T follicular helper cell (primary cell): ENCODE measurements around the gene MARCHF9.
A peak's percentile ranks its signal among the peaks of the same experiment; 100 is the strongest.

ENCODE experiments used
- DNase-seq: peaks from one replicate; pipeline ENCODE4 v3.0.0-alpha.2; 2020; ENCODE audit warnings: low read depth

Gene MARCHF9

GRCh38 chr12:57737467-57738460 is 17.1 kb upstream of the MARCHF9 start:
- no peak for DNase-seq

GRCh38 chr12:57738661-57739237 is 16.2 kb upstream of the MARCHF9 start, which contains the start of gene AGAP2:
Gene AGAP2 (minus strand): TSS chr12:57738742. CDS start chr12:57738246, 496 bp downstream.
- no peak for DNase-seq

DNA sequence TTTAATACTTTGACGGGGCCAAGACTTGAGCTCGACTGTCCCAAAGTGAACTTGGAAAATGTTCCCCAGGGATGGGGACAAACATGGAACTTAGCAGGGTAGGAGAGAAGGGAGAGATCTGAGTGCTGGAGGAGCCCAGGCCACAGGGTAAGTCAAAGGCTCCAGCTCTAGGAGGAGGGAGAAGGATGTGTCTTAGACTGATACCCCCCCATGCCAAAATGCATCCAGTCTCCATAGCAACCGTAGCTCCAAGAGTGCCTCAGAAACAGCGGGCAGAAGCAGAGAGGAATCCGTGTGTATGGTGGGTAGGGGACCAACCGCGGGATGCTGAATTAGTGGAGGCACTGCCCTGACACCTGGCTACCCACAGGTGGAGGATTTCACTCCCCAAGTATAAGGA is 15.5 kb upstream of the MARCHF9 start:
- DNase-seq = no peak

- DNase-seq = no peak
These were observed 14.9 kb upstream of the MARCHF9 start for GRCh38 chr12:57739914-57740538.

GRCh38 chr12:57740656-57741412 is 14.1 kb upstream of the MARCHF9 start:
- DNase-seq = peak; percentile 76

- DNase-seq = no peak
These were observed 13.5 kb upstream of the MARCHF9 start for GRCh38 chr12:57741413-57741789.

DNA sequence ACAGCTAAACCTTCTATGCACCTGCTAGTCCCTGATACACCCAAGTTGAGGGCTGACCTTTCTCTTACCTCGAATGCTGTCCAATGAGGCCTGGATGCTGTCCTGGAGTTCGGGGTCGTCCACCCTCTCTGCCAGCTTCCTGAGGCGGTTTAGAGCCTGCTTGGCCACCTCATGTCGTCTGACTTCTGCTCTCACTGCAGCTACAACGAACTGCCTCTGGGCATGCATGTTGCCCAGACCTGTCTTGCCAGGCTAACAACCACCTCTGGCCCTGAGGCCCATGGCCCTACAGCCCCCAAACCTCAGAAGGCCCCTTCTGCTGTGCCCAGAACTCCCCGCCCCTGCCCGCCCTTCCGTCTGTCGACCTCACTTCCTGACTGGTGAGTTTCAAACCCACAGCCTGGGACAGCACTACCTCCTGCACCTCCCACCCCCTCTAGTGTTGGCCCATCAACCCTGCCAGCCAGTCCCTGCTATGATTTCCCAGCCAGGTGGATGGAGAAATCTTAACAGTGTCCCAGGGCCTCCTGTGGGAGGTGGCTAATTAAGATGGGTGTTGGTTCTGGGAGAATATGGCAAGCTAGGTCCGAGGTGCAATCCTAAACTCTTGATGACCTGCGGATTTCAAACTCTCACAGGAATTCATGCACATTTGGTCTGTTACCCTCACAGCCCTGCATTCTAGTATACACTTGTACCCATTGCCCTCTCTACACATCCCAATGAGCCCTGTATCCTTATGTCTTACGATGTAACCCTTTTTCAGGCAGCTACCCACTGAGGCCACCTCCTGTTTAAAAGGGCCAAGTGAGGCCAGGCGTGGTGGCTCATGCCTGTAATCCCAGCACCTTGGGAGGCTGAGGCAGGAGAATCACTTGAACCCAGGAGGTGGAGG is 12.8 kb upstream of the MARCHF9 start:
- DNase-seq = peak; percentile 71

- no peak for DNase-seq
These were observed 11.1 kb upstream of the MARCHF9 start for GRCh38 chr12:57743769-57744168.

GRCh38 chr12:57744194-57744776 is 10.6 kb upstream of the MARCHF9 start:
- DNase-seq = peak; percentile 68

DNA sequence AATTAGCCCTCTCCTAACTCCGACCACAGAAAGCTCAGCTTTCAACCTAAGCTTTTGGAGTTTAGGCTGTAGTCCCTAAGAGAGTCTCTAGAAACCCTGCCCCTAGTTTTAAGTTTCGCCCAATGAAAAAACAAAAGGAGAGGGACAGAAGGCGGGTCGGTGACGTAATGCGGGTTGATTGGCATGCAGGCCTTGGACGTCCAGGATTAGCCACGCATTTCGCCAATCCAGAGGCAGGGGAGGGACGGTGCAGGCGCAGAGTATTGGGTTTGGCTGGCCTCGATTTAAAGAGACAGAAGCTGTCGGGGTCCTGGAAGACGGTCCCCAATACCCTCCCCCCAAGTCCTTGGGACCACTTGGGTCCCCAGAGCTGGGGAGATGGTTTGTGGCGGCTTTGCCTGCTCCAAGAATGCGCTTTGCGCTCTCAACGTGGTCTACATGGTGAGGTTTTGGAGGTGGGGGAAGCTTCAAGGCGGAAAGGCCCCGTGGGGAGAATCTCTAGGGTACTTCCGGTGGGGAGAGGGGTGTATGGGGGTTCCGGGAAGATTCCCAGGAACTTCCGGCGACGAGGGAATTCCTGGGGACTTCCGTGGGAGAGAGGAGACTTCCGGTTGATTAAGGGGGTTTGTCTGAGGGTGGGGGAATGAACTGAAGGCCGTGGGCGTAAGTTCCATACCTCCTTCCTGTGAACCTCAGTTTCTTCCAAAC is 10.0 kb upstream of the MARCHF9 start, which contains the start of gene TSPAN31:
Gene TSPAN31, plus strand, starts transcription at position 263 of the 708 bp plus-strand sequence. Its CDS starts 116 bp downstream, at position 379.
- peak; percentile 92 for DNase-seq

DNA sequence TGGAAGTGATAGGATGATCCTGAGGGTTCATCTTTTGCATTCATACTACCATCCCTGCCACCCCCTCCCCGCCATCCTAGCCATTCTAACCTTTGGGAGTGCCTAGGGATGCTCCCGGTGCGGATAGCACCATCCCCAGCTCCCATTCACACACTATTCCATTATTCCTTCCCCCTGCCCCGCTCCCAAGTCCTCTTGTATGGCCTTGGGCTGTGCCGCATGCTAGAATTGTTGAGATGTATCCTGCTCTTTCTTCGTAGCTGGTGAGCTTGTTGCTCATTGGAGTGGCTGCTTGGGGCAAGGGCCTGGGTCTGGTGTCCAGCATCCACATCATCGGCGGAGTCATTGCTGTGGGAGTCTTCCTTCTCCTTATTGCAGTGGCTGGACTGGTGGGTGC is 9.4 kb upstream of the MARCHF9 start:
- no peak for DNase-seq

- no peak for DNase-seq
These were observed 8.9 kb upstream of the MARCHF9 start for GRCh38 chr12:57746025-57746424.

- no peak for DNase-seq
These were observed 5.8 kb upstream of the MARCHF9 start for GRCh38 chr12:57749061-57749460.

DNA sequence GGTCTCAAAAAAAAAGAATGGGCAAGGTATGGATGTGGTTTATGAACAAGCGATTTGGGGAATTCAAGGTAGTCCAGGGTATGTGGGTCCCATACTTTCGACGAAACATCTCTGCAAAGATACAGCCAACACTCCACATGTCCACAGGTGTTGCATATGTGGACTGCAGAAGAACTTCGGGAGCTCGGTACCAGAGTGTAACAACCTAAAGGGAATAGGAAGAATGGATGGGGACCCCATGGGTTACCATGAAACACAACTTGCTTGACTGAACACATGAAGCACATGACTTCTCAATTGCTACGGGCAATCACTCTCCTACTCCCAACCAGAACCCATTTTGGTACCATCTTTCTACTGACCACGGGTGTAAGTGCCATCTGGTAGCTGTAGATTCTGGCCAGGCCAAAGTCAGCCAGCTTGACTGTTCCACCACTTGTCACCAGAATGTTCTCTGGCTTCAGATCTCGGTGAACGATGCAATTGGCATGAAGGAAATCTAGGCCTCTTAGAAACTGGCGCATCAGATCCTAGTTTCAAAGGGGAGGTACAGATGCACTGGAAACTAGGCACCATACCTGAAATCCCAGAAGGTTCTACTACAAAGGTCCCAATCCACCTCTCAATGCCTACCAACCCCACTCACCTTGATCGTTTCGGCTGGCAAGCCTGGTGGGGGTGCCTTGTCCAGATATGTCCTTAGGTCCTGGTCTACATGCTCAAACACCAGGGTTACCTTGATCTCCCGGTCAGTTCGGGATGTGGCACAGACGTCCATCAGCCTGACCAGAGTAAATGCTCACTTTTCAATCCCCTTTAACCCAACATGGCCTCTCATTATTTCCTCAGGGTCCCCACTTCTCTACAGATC is 4.1 kb upstream of the MARCHF9 start:
- DNase-seq = no peak

DNA sequence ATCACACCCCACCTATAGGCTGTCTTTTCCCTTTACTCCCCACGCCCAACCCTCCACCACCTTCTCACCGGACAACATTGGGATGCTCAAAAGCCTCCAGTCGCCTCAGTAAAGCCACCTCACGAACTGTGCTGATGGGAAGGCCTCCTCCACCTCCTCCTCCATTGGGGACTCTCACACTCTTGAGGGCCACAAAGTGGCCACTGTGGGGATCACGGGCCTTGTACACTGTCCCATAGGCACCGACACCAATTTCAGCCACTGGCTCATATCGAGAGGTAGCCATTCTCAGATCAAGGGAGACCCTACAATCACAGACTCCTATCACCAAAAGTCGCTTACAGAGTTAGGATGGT is 3.5 kb upstream of the MARCHF9 start:
- DNase-seq = no peak

GRCh38 chr12:57751788-57752667 is 2.9 kb upstream of the MARCHF9 start, which contains the start of gene CDK4:
Gene CDK4 (minus strand): TSS chr12:57752310. CDS start chr12:57751717, 593 bp downstream.
- DNase-seq = peak; percentile 99

DNA sequence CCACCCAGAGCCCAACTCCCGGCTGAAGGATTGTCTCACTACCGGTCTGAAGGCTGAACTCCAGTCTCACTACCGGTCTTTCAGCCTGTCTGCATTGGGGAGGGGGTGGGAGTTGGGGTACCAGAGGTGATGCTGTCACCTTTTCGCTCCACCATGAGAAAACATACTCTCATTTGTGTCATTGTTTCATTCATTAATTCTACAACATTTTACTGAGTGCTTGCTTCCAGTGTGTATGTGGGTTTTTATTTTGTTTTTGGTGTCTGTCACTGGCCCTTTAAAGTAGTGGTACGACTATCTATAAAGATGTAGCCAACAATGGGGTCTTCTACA is 2.3 kb upstream of the MARCHF9 start:
- no peak for DNase-seq
